ENCODE results near the gene TSPAN10.
"Not testable (repeated sequence)": the region's sequence is repeated elsewhere in the genome, so short reads cannot be mapped to it uniquely, and the experiment has no call there.

The TSPAN10 gene

DNA sequence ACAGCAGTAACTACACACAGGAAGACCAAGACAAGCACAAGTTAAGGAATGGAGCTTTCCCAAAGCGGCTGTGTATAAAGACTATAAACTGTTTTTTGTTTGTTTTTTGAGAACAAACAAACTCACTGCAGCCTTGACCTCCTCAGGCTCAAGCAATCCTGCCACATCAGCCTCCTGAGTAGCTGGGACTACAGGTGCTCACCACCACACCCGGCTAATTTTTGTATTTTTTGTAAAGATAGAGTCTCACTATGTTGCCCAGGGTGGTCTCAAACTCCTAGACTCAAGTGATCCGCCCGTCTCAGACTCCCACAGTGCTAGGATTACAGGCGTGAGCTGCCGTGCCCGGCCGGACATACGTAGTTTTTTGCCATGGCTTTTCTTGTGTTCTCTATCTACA lies 23.4 kb downstream of the TSPAN10 start:
- DNase-seq (ENCODE audit: extremely low read depth in 1 of 2, low read depth in 1 of 2), result no peak

- no peak for DNase-seq (ENCODE audit: extremely low read depth in 1 of 2, low read depth in 1 of 2)
Observed at GRCh38 chr17:81662002-81662401, 25.0 kb downstream of the TSPAN10 start.

- no peak for DNase-seq (ENCODE audit: extremely low read depth in 1 of 2, low read depth in 1 of 2)
Observed at GRCh38 chr17:81664051-81664470, 27.1 kb downstream of the TSPAN10 start.

GRCh38 chr17:81665205-81666091 lies 28.5 kb downstream of the TSPAN10 start:
- DNase-seq (ENCODE audit: extremely low read depth in 1 of 2, low read depth in 1 of 2), result peak in 1 of 2 donors; percentile 52

DNA sequence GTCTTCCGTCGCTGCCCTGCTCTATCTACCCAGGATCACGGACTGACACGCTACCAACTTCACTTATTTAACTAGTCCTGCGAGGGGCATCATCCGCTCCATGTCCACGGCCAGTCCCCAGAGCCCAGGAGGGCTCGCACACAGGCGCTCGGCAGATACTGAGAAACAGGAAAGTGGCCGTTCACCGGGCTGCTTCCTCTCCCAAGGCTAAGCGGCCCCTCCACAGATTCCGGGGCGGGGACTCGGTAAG lies 29.0 kb downstream of the TSPAN10 start:
- DNase-seq (ENCODE audit: extremely low read depth in 1 of 2, low read depth in 1 of 2), result no peak

DNA sequence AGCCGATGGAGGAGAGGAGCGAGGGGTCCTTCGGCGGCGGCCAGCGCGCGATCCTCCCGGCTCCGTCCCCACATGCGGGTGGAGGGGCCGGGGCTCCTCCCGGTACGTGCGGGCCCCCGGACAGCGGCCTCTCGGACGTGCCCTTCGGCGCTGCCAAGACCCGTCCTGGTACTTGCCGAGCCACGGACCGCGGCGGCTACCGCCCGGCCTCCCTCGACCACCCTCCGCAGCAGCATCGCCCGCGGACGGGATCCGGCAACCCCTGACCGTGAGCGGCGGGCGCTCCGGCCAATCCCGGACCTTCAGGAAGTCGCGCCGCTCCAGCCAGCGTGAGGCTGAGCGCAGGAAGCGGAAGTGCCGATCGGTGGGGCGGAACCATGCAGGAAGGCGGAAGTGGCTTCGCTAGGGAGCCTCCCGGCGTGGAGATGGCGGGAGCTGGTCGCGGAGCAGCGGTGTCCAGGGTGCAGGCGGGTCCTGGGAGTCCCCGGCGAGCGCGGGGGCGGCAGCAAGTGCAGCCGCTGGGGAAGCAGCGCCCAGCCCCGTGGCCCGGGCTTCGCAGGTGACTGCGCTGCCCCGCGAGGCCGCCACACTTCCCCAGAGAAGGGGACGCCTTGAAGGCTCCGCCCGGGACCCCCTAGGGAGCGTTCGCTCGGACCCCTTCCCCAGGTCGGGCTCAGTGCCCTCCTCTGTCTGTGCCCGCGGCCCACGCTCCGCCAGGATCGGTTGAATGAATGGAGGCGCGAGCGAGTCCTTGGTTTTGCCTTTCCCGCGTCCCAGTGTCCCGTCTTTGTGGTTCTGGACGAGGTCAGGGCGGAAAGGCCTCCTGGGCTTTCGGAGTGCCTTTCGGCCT lies 29.6 kb downstream of the TSPAN10 start, which contains the start of the genes CCDC137 and OXLD1:
TSS of gene CCDC137 (plus strand) at position 396 of the 850 bp plus-strand sequence. CDS start at position 426, 30 bp downstream.
TSS of gene OXLD1 (minus strand) at position 264 of the 850 bp plus-strand sequence. CDS start at position 236, 28 bp downstream.
- DNase-seq (ENCODE audit: extremely low read depth in 1 of 2, low read depth in 1 of 2), result peak; percentile 92 to 94

GRCh38 chr17:81667754-81668153 lies 30.8 kb downstream of the TSPAN10 start:
- no peak for DNase-seq (ENCODE audit: extremely low read depth in 1 of 2, low read depth in 1 of 2)

DNA sequence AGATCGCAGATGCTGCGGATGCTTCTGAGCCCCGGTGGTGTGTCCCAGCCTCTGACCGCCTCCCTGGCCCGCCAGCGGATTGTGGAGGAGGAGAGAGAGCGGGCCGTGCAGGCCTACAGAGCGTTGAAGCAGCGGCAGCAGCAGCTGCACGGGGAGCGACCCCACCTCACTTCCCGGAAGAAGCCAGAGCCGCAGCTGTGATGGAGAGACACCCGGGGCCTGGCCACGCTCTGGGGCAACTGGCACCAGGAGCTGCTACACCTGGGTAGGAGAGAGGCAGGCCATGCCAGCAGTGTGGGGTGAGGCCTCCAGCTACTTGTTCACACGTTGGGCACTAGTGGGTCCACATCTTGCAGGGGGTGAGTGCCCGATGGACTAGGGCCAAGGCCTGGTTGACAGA lies 35.5 kb downstream of the TSPAN10 start:
- no peak for DNase-seq (ENCODE audit: extremely low read depth in 1 of 2, low read depth in 1 of 2)

GRCh38 chr17:81672954-81673353 lies 36.0 kb downstream of the TSPAN10 start:
- no peak for DNase-seq (ENCODE audit: extremely low read depth in 1 of 2, low read depth in 1 of 2)

DNA sequence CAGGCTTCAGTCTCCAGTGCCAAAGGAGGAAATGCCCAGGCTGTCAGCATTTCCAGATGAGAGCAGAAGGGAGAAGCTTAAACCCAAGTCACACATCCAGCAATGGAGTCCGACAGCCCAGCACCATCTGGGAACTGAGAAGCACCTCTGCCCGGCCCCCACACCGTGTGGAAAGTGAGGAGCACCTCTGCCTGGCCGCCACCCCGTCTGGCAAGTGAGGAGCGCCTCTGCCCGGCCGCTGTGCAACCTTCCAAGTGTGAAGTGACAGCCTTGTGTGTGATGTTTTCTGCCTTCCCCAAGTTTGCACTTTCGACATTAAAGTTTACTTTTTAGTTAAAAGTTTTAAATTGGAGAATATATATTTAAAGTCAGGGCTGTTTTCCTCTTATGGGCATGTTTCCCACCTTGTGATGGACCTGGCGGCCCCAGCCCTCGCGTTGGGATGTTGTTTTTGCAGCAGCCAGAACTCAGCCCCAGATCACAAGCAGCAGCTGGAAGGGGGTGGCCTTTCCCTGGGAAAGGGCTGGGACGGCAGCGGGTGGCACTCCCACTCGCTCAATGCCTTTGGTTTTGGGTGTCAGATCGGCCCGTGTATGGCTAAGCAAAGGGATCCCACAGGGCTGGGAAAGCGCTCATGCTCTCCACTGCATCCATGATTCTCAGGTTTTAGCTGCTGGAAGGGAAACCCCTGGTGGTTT lies 36.7 kb downstream of the TSPAN10 start:
- no peak for DNase-seq (ENCODE audit: extremely low read depth in 1 of 2, low read depth in 1 of 2)

- not testable (repeated sequence) for DNase-seq (ENCODE audit: extremely low read depth in 1 of 2, low read depth in 1 of 2)
Observed at GRCh38 chr17:81675515-81676221, 38.7 kb downstream of the TSPAN10 start.

DNA sequence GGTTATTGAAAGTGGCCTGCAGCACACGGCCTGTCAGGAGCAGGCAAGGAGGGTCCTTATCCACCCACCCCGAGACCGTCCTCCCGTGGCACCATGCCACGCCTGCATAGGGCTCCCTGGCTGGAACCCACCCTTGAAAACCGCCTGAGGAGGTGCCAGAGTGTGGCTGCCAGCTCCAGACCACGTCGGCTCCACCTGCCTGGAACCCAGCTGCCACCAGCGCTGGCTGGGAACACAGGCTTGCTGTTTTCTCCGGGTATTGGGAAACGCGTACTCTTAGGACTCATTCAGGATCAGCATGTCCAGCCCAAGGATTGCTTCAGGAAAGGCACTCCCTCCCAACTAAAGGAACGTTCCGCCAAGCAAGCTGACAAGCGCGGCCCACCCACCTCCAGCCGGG lies 39.9 kb downstream of the TSPAN10 start:
- no peak for DNase-seq (ENCODE audit: extremely low read depth in 1 of 2, low read depth in 1 of 2)

GRCh38 chr17:81680150-81680549 lies 43.2 kb downstream of the TSPAN10 start:
- no peak for DNase-seq (ENCODE audit: extremely low read depth in 1 of 2, low read depth in 1 of 2)

- DNase-seq (ENCODE audit: extremely low read depth in 1 of 2, low read depth in 1 of 2), result no peak
Observed at GRCh38 chr17:81681672-81682071, 44.7 kb downstream of the TSPAN10 start.

GRCh38 chr17:81682565-81683207 lies 45.7 kb downstream of the TSPAN10 start:
- DNase-seq (ENCODE audit: extremely low read depth in 1 of 2, low read depth in 1 of 2), result no peak

GRCh38 chr17:81683208-81683583 lies 46.2 kb downstream of the TSPAN10 start:
- no peak for DNase-seq (ENCODE audit: extremely low read depth in 1 of 2, low read depth in 1 of 2)

GRCh38 chr17:81683584-81684441 lies 46.8 kb downstream of the TSPAN10 start, which contains the start of the genes ARL16 and HGS:
Gene ARL16 (minus strand): TSS chr17:81683797. CDS start chr17:81683753, 44 bp downstream.
Gene HGS (plus strand): TSS chr17:81684011. CDS start chr17:81684067, 56 bp downstream.
- DNase-seq (ENCODE audit: extremely low read depth in 1 of 2, low read depth in 1 of 2), result peak; percentile 95

DNA sequence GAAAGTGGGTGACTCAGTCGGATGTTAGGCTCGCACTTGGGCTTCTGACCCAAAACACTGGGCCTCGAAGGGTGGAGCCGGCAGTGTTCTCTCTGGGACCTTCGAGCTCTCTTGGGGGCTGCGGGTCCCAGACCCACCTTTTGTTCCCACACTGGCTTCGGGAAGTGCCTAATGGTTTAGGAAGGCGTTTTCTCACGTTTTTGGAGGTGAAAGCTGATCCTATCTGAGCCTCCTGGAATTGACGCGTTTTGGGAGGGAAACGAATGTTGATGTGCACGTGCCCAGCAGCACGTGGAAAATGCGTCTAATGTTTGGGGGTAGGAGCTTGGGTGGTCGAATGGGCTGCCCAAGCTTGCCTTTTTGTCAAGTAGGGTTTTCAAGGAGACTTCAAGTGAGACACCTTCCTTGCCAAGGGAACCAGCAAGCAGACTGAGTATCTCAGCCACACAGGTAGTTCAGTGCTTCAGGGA lies 47.5 kb downstream of the TSPAN10 start:
- DNase-seq (ENCODE audit: extremely low read depth in 1 of 2, low read depth in 1 of 2), result no peak

- peak in 1 of 2 donors; percentile 65 for DNase-seq (ENCODE audit: extremely low read depth in 1 of 2, low read depth in 1 of 2)
Observed at GRCh38 chr17:81685108-81685507, 48.1 kb downstream of the TSPAN10 start.
